ENCODE results near the gene C1GALT1.
"Not testable (repeated sequence)": the region's sequence is repeated elsewhere in the genome, so short reads cannot be mapped to it uniquely, and the experiment has no call there.

Gene C1GALT1

GRCh38 chr7:7231865-7232264, 49.5 kb downstream of the C1GALT1 start:
- DNase-seq (ENCODE audit: extremely low read depth in 1 of 2, low read depth in 1 of 2), result no peak

GRCh38 chr7:7235347-7235746, 53.0 kb downstream of the C1GALT1 start:
- no peak for DNase-seq (ENCODE audit: extremely low read depth in 1 of 2, low read depth in 1 of 2)

GRCh38 chr7:7236041-7236440, 53.7 kb downstream of the C1GALT1 start:
- no peak for DNase-seq (ENCODE audit: extremely low read depth in 1 of 2, low read depth in 1 of 2)

- DNase-seq (ENCODE audit: extremely low read depth in 1 of 2, low read depth in 1 of 2), result no peak
These were observed 55.0 kb downstream of the C1GALT1 start for GRCh38 chr7:7237201-7237977.

- DNase-seq (ENCODE audit: extremely low read depth in 1 of 2, low read depth in 1 of 2), result no peak
These were observed 55.6 kb downstream of the C1GALT1 start for GRCh38 chr7:7237978-7238267.

GRCh38 chr7:7239346-7239745, 57.0 kb downstream of the C1GALT1 start:
- no peak for DNase-seq (ENCODE audit: extremely low read depth in 1 of 2, low read depth in 1 of 2)

- no peak for DNase-seq (ENCODE audit: extremely low read depth in 1 of 2, low read depth in 1 of 2)
These were observed 60.6 kb downstream of the C1GALT1 start for GRCh38 chr7:7242899-7243298.

- DNase-seq (ENCODE audit: extremely low read depth in 1 of 2, low read depth in 1 of 2), result not testable (repeated sequence)
These were observed 62.9 kb downstream of the C1GALT1 start for GRCh38 chr7:7245233-7245632.

GRCh38 chr7:7246223-7246622, 63.9 kb downstream of the C1GALT1 start:
- DNase-seq (ENCODE audit: extremely low read depth in 1 of 2, low read depth in 1 of 2), result no peak

GRCh38 chr7:7247658-7248057, 65.3 kb downstream of the C1GALT1 start:
- DNase-seq (ENCODE audit: extremely low read depth in 1 of 2, low read depth in 1 of 2), result no peak

GRCh38 chr7:7249814-7250213, 67.5 kb downstream of the C1GALT1 start:
- no peak for DNase-seq (ENCODE audit: extremely low read depth in 1 of 2, low read depth in 1 of 2)

- no peak for DNase-seq (ENCODE audit: extremely low read depth in 1 of 2, low read depth in 1 of 2)
These were observed 69.4 kb downstream of the C1GALT1 start for GRCh38 chr7:7251742-7252141.

- DNase-seq (ENCODE audit: extremely low read depth in 1 of 2, low read depth in 1 of 2), result no peak
These were observed 72.0 kb downstream of the C1GALT1 start for GRCh38 chr7:7254319-7254718.

- DNase-seq (ENCODE audit: extremely low read depth in 1 of 2, low read depth in 1 of 2), result no peak
These were observed 72.6 kb downstream of the C1GALT1 start for GRCh38 chr7:7254908-7255307.

- DNase-seq (ENCODE audit: extremely low read depth in 1 of 2, low read depth in 1 of 2), result no peak
These were observed 74.5 kb downstream of the C1GALT1 start for GRCh38 chr7:7256731-7257274.

- no peak for DNase-seq (ENCODE audit: extremely low read depth in 1 of 2, low read depth in 1 of 2)
These were observed 75.8 kb downstream of the C1GALT1 start for GRCh38 chr7:7257899-7258692.

- no peak for DNase-seq (ENCODE audit: extremely low read depth in 1 of 2, low read depth in 1 of 2)
These were observed 79.5 kb downstream of the C1GALT1 start for GRCh38 chr7:7261863-7262262.

GRCh38 chr7:7263297-7264230, 81.2 kb downstream of the C1GALT1 start:
- DNase-seq (ENCODE audit: extremely low read depth in 1 of 2, low read depth in 1 of 2), result no peak

- no peak for DNase-seq (ENCODE audit: extremely low read depth in 1 of 2, low read depth in 1 of 2)
These were observed 82.1 kb downstream of the C1GALT1 start for GRCh38 chr7:7264306-7265040.

All from stimulated activated CD8-positive, alpha-beta memory T cell treated with anti-CD3 and anti-CD28 coated beads, Interleukin-7, amount 100 ng/mL, for 48 hours (primary cell).